SK-N-SH (cell line): ENCODE measurements around the gene STAT2. TPM values are rescaled to one million over a fixed set of nuclear protein-coding genes. Genes with fewer than 3 reads are reported as not detected.

Experiments used
- CTCF ChIA-PET: fragments of 300-600, 350-600 bp; formaldehyde crosslinking; extraction: SDS; loops from one replicate; lab custom pipeline; 2021; lab: Yijun Ruan, JAX
- POLR2A ChIA-PET: fragments of 350-600 bp; sonication (Branson Sonifier 250); formaldehyde crosslinking; extraction: SDS; loops from one replicate; lab custom pipeline; 2020; ENCODE audit warnings: antibody characterized with exemption, inconsistent platforms; lab: Yijun Ruan, JAX
- DNase-seq: peaks from one replicate; pipeline ENCODE4 v3.0.0; 2012
- H2AFZ ChIP-seq: fragments of 200-600 bp; sonication (generic); 2 replicates; pipeline ENCODE4 v1.8.1; 2016; ENCODE audit warnings: antibody characterized with exemption, mild to moderate bottlenecking, low read depth
- H3F3A ChIP-seq: fragments of 200-600 bp; sonication (generic); replicated peaks from 2 replicates; pipeline ENCODE3; 2016; ENCODE audit warnings: antibody characterized with exemption, mild to moderate bottlenecking; ENCODE audit not compliant: insufficient read depth
- H3K27ac ChIP-seq, 2 experiments: fragments of 200-500 bp in 1 of 2; fragments of 200-600 bp in 1 of 2; sonication (Bioruptor generic) in 1 of 2; sonication (generic), shearing (Covaris generic) in 1 of 2; 2 replicates each; pipeline versions ENCODE4 v1.5.1 to v1.6.1; 2014 to 2016; ENCODE audit warnings: low read depth in 2 of 2, inconsistent platforms in 1 of 2, low read length in 1 of 2, mild to moderate bottlenecking in 1 of 2, mixed read lengths in 1 of 2
- H3K27me3 ChIP-seq: fragments of 200-600 bp; sonication (generic), shearing (Covaris generic); 2 replicates; pipeline ENCODE4 v1.6.1; 2016; ENCODE audit warnings: mixed run types; ENCODE audit not compliant: insufficient read depth
- H3K36me3 ChIP-seq, 2 experiments: fragments of 200-500 bp in 1 of 2; fragments of 200-600 bp in 1 of 2; sonication (Bioruptor generic) in 1 of 2; sonication (generic) in 1 of 2; replicated peaks in 1 of 2; 2 replicates each; pipeline versions ENCODE3 to v1.5.1; 2014 to 2016; ENCODE audit warnings: low read length in 1 of 2, mild to moderate bottlenecking in 1 of 2; ENCODE audit not compliant: insufficient read depth in 2 of 2, control insufficient read depth in 1 of 2
- H3K4me1 ChIP-seq, 2 experiments: fragments of 200-500 bp in 1 of 2; fragments of 200-600 bp in 1 of 2; sonication (Bioruptor generic) in 1 of 2; sonication (generic), shearing (Covaris generic) in 1 of 2; 2 replicates each; pipeline versions ENCODE4 v1.5.1 to v1.6.1; 2014 to 2016; ENCODE audit warnings: low read depth in 1 of 2, low read length in 1 of 2, mixed run types in 1 of 2; ENCODE audit not compliant: insufficient read depth in 2 of 2, control insufficient read depth in 1 of 2
- H3K4me2 ChIP-seq: fragments of 200-600 bp; sonication (generic), shearing (Covaris generic); 2 replicates; pipeline ENCODE4 v1.6.1; 2017; ENCODE audit warnings: mixed run types
- H3K4me3 ChIP-seq, 2 experiments: fragments of 200-500 bp in 1 of 2; fragments of 200-600 bp in 1 of 2; sonication (Bioruptor generic) in 1 of 2; sonication (generic), shearing (Covaris generic) in 1 of 2; 2 replicates each; pipeline versions ENCODE4 v1.5.1 to v1.8.1; 2014 to 2016; ENCODE audit warnings: low read depth in 2 of 2, inconsistent platforms in 1 of 2, low read length in 1 of 2, mild to moderate bottlenecking in 1 of 2, mixed read lengths in 1 of 2, moderate library complexity in 1 of 2
- H3K79me2 ChIP-seq: fragments of 200-600 bp; sonication (generic); 2 replicates; pipeline ENCODE4 v1.8.1; 2017; ENCODE audit warnings: mild to moderate bottlenecking; ENCODE audit not compliant: insufficient read depth
- H3K9ac ChIP-seq: fragments of 200-600 bp; sonication (generic); 2 replicates; pipeline ENCODE4 v1.6.1; 2017; ENCODE audit warnings: mixed run types
- H3K9me2 ChIP-seq: fragments of 200-600 bp; sonication (generic); 2 replicates; pipeline ENCODE4 v1.6.1; 2017; ENCODE audit warnings: mixed run types
- H3K9me3 ChIP-seq: fragments of 200-600 bp; sonication (generic); 2 replicates; pipeline ENCODE4 v1.6.1; 2017; ENCODE audit warnings: mixed run types, mild to moderate bottlenecking, moderate library complexity
- H4K20me1 ChIP-seq: fragments of 200-600 bp; sonication (generic); 2 replicates; pipeline ENCODE4 v1.6.1; 2017; ENCODE audit warnings: mild to moderate bottlenecking, mixed run types; ENCODE audit not compliant: insufficient read depth
- CHD2 ChIP-seq: fragments of 150-350 bp; IDR thresholded peaks from 2 replicates; pipeline ENCODE4 v1.6.1; 2018; ENCODE audit warnings: low read length; ENCODE audit not compliant: partially characterized antibody
- CTCF ChIP-seq: fragments of 200-600 bp; sonication (generic); IDR thresholded peaks from 2 replicates; pipeline ENCODE4 v1.6.1; 2017; ENCODE audit warnings: antibody characterized with exemption, mild to moderate bottlenecking, moderate library complexity
- ELF1 ChIP-seq: IDR thresholded peaks from 2 replicates; pipeline ENCODE4 v1.4.0; 2012
- EP300 ChIP-seq, 2 experiments: IDR thresholded peaks; 2 replicates each; pipeline versions ENCODE4 v1.4.0 to v1.6.1; 2012; ENCODE audit warnings: borderline replicate concordance in 1 of 2, low read depth in 1 of 2, low read length in 1 of 2
- FOSL2 ChIP-seq: IDR thresholded peaks from 2 replicates; pipeline ENCODE4 v1.4.0; 2012; ENCODE audit warnings: low read depth, mild to moderate bottlenecking, moderate library complexity, borderline replicate concordance
- FOXM1 ChIP-seq: IDR thresholded peaks from 2 replicates; pipeline ENCODE4 v1.4.0; 2012; ENCODE audit warnings: low read depth, mild to moderate bottlenecking
- GABPA ChIP-seq: IDR thresholded peaks from 2 replicates; pipeline ENCODE4 v1.4.0; 2012; ENCODE audit warnings: low read depth, mild to moderate bottlenecking
- GATA2 ChIP-seq: sonication (generic); formaldehyde crosslinking; IDR thresholded peaks from 2 replicates; pipeline ENCODE4 v1.5.0; 2020; ENCODE audit warnings: mild to moderate bottlenecking, missing genetic modification reagents
- IRF3 ChIP-seq: fragments of 150-350 bp; IDR thresholded peaks from 2 replicates; pipeline ENCODE4 v1.6.1; 2016; ENCODE audit warnings: mild to moderate bottlenecking, low read depth, low read length
- JUND ChIP-seq: IDR thresholded peaks from 2 replicates; pipeline ENCODE4 v1.4.0; 2012
- MEF2A ChIP-seq: IDR thresholded peaks from 2 replicates; pipeline ENCODE4 v1.4.0; 2012; ENCODE audit warnings: low read depth, borderline replicate concordance
- MXI1 ChIP-seq: IDR thresholded peaks from 2 replicates; pipeline ENCODE4 v1.6.1; 2012; ENCODE audit warnings: mild to moderate bottlenecking, low read depth, low read length, improper control_type of control experiment
- NRF1 ChIP-seq: IDR thresholded peaks from 2 replicates; pipeline ENCODE4 v1.6.1; 2012; ENCODE audit warnings: low read depth, mild to moderate bottlenecking, low read length
- PBX3 ChIP-seq: IDR thresholded peaks from 2 replicates; pipeline ENCODE4; 2012
- POLR2AphosphoS5 ChIP-seq: IDR thresholded peaks from 2 replicates; pipeline ENCODE4 v1.6.1; 2012; ENCODE audit warnings: low read depth, low read length
- RAD21 ChIP-seq: IDR thresholded peaks from 2 replicates; pipeline ENCODE4 v1.6.1; 2012; ENCODE audit warnings: mild to moderate bottlenecking, low read length
- RCOR1 ChIP-seq: fragments of 150-350 bp; IDR thresholded peaks from 2 replicates; pipeline ENCODE4 v1.6.1; 2017; ENCODE audit warnings: antibody characterized with exemption, low read length
- RFX5 ChIP-seq: IDR thresholded peaks from 2 replicates; pipeline ENCODE4 v1.6.1; 2012; ENCODE audit warnings: mild to moderate bottlenecking, improper control_type of control experiment, low read length
- RXRA ChIP-seq: IDR thresholded peaks from 2 replicates; pipeline ENCODE4 v1.4.0; 2012; ENCODE audit warnings: low read depth, mild to moderate bottlenecking, borderline replicate concordance
- SIN3A ChIP-seq: IDR thresholded peaks from 2 replicates; pipeline ENCODE4 v1.6.1; 2012; ENCODE audit warnings: low read depth, mild to moderate bottlenecking, low read length, moderate library complexity, borderline replicate concordance
- SMC3 ChIP-seq: IDR thresholded peaks from 2 replicates; pipeline ENCODE4 v1.6.1; 2012; ENCODE audit warnings: low read depth, low read length, improper control_type of control experiment
- TAF1 ChIP-seq: IDR thresholded peaks from 2 replicates; pipeline ENCODE4 v1.6.1; 2012; ENCODE audit warnings: low read depth, mild to moderate bottlenecking, low read length, moderate library complexity, borderline replicate concordance
- TCF12 ChIP-seq: IDR thresholded peaks from 2 replicates; pipeline ENCODE4 v1.4.0; 2012
- TEAD4 ChIP-seq: IDR thresholded peaks from 2 replicates; pipeline ENCODE4 v1.4.0; 2012; ENCODE audit warnings: mild to moderate bottlenecking, borderline replicate concordance; ENCODE audit not compliant: insufficient read depth
- YY1 ChIP-seq: IDR thresholded peaks from 2 replicates; pipeline ENCODE4 v1.4.0; 2012; ENCODE audit warnings: low read depth, mild to moderate bottlenecking
- WGBS: methylation state at CpG from one replicate; pipeline ENCODE4 v1.1.6; 2017; ENCODE audit warnings: low lambda C conversion rate; 5-methylcytosine and 5-hydroxymethylcytosine counted together
- polyA plus RNA-seq, 3 experiments: library from polyadenylated mRNA; depleted of rRNA; stranded (reverse); fragments of >200 nt; gene quantifications; 2 replicates each; pipeline ENCODE4 v1.2.3, GENCODE V29; 2012
- TF ChIP-seq, protein P1 (sequence below): fragments of 150-350 bp; IDR thresholded peaks from 2 replicates; pipeline ENCODE4 v1.6.1; 2017; ENCODE audit warnings: antibody characterized with exemption, low read length, low read depth, borderline replicate concordance
- TF ChIP-seq, protein P2 (sequence below): IDR thresholded peaks from 2 replicates; pipeline ENCODE4 v1.4.0; 2012; ENCODE audit warnings: low read depth, borderline replicate concordance
- TF ChIP-seq, protein P3 (sequence below): IDR thresholded peaks from 2 replicates; pipeline ENCODE4 v1.4.0; 2012; ENCODE audit warnings: low read depth

Gene STAT2
- polyA plus RNA-seq, 1 of the 3 experiments (the other 2 are of a cell fraction): 58.1 TPM

DNA sequence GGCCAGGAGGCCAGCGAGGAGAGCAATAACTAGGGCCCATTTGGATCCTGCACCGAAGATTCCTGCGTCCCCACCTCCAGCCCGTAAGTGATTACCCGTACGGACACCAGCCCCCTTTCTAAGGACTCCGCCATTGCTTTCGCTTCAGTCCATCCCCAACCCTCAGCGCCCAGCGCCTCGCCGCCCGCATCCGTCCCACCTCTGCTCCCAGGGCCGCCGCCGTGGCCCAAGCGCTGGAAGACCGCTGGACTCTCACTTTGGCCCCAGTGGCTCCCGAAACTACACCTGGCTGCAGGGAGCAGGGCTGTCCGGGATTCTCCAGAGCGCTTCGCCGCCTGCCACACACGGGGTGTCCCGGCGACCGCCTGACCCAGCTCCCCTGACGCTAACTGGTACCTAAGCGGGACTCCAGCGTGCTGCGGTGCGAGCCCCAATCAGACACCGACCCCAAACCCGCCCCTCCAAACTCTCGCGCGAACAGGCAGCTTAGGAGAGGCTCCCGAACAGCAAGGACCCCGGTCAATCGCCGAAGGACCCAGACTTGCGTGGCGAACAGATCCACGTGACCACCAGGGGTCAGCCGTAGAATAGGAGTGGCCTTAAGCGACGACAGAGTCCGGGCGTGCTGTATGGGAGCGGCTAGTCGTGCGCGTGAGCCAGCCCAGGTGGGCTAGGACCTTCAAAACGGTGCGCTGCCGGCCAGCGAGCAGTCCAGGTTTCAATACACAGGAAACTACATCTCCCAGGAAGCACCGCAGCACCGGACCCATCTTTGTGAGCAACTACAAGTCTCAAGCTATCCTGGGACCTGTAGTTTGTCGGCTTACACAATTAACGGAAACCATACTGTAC, 44.1 kb downstream of the STAT2 start, which contains the start of gene CNPY2:
TSS of gene CNPY2 (minus strand) at position 367 of the 852 bp plus-strand sequence. CDS start 771 bp downstream, outside the sequence.
- WGBS: 0% methylated on average over 23 of the region's 62 CpGs
- H2AFZ ChIP-seq: peak within 1 kb of the TSS; percentile 80
- H3K27me3 ChIP-seq: no peaks in the 10 kb centered on the region
- H3K36me3 ChIP-seq: peaks cover 14 to 19% of the 10 kb centered on the region in 2 experiments
- H3F3A ChIP-seq: peaks cover 20% of the 10 kb centered on the region
- POLR2A ChIA-PET: interaction anchor here (0.6 to 2.8 kb wide), 17 partner anchors 9 to 409 kb away, joined by 3 to 15 read pairs (median 4); partner anchors contain the start of genes ANKRD52, CS, NACA and PAN2
- H3K4me3 ChIP-seq: peak within 1 kb of the TSS; percentile 83 to 86
- H4K20me1 ChIP-seq: no peaks in the 10 kb centered on the region
- peaks cover 12 to 13% of the 10 kb centered on the region in 2 experiments; a peak in 3 of 4 replicates for H3K4me1 ChIP-seq
- peak within 1 kb of the TSS; percentile 94 for H3K4me2 ChIP-seq
- H3K27ac ChIP-seq: peak within 1 kb of the TSS; percentile 84 to 91
- no peaks in the 10 kb centered on the region for H3K9me3 ChIP-seq
- CTCF ChIA-PET: interaction anchor here (0.6 to 1.9 kb wide), 14 partner anchors 17 to 172 kb away, joined by 3 to 15 read pairs (median 3); partner anchors contain the start of genes ANKRD52, GLS2, RNF41 and TIMELESS
- H3K9me2 ChIP-seq: no peaks in the 10 kb centered on the region
- H3K9ac ChIP-seq: peak within 1 kb of the TSS; percentile 93
- peak; percentile 95 for DNase-seq
- H3K79me2 ChIP-seq: peaks cover 26% of the 10 kb centered on the region
- TF ChIP-seq, protein P1, sequence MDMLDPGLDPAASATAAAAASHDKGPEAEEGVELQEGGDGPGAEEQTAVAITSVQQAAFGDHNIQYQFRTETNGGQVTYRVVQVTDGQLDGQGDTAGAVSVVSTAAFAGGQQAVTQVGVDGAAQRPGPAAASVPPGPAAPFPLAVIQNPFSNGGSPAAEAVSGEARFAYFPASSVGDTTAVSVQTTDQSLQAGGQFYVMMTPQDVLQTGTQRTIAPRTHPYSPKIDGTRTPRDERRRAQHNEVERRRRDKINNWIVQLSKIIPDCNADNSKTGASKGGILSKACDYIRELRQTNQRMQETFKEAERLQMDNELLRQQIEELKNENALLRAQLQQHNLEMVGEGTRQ: peak; percentile 46
- no peak for TF ChIP-seq RFX5
- peak; percentile 24; the same call in 1 of the 2 replicates for TF ChIP-seq CTCF
- no peak for TF ChIP-seq TCF12
- TF ChIP-seq SIN3A: peak; percentile 78; the same call in 1 of the 2 replicates
- no peak for TF ChIP-seq IRF3
- peak; percentile 16; the same call in 1 of the 2 replicates for TF ChIP-seq SMC3
- TF ChIP-seq, protein P2, sequence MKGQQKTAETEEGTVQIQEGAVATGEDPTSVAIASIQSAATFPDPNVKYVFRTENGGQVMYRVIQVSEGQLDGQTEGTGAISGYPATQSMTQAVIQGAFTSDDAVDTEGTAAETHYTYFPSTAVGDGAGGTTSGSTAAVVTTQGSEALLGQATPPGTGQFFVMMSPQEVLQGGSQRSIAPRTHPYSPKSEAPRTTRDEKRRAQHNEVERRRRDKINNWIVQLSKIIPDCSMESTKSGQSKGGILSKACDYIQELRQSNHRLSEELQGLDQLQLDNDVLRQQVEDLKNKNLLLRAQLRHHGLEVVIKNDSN: peak; percentile 90
- TF ChIP-seq, protein P3, sequence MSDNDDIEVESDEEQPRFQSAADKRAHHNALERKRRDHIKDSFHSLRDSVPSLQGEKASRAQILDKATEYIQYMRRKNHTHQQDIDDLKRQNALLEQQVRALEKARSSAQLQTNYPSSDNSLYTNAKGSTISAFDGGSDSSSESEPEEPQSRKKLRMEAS: peak; percentile 86
- no peak for TF ChIP-seq MEF2A
- TF ChIP-seq EP300 (IDR thresholded peaks at IDR 0.05; ENCODE audit: borderline replicate concordance in 1 of 2, low read depth in 1 of 2, low read length in 1 of 2): no peak; a peak in 1 of 4 replicates
- 0 out of 2 replicates have a peak, but pooled peaks have one; percentile 13 for TF ChIP-seq RCOR1
- peak; percentile 94 for TF ChIP-seq MXI1
- no peak for TF ChIP-seq GATA2 (CRISPR knock-in tag)
- no peak for TF ChIP-seq PBX3
- TF ChIP-seq TEAD4: no peak
- TF ChIP-seq GABPA: peak; percentile 45; the same call in 1 of the 2 replicates
- peak; percentile 82 for TF ChIP-seq POLR2AphosphoS5
- TF ChIP-seq YY1: peak; percentile 82
- no peak for TF ChIP-seq JUND
- no peak for TF ChIP-seq RXRA
- 0 out of 2 replicates have a peak, but pooled peaks have one; percentile 25 for TF ChIP-seq ELF1
- no peak for TF ChIP-seq FOSL2
- TF ChIP-seq TAF1: peak; percentile 81; the same call in 1 of the 2 replicates
- peak; percentile 99 for TF ChIP-seq CHD2
- TF ChIP-seq NRF1: peak; percentile 48
- peak; percentile 55 for TF ChIP-seq RAD21
- no peak for TF ChIP-seq FOXM1
